Sigmoid colon (tissue), 7 donors: ENCODE measurements around the gene TALDO1. TPM values are rescaled to one million over a fixed set of nuclear protein-coding genes. Genes with fewer than 3 reads are reported as not detected.

Experiments
- DNase-seq: peaks from one replicate; pipeline ENCODE4 v3.0.0-alpha.2; 2019
- H3K27ac ChIP-seq, 4 donors: fragments of 200-600 bp; sonication (generic); one replicate each; pipeline ENCODE4 v1.5.1; 2016 to 2019; ENCODE audit warnings: mild to moderate bottlenecking in 1 of 4
- H3K27me3 ChIP-seq, 3 donors: fragments of 200-600 bp; sonication (generic); one replicate each; pipeline ENCODE4 v1.5.1; 2019; ENCODE audit warnings: mild to moderate bottlenecking in 1 of 3
- H3K36me3 ChIP-seq, 4 donors: fragments of 200-600 bp; sonication (generic); one replicate each; pipeline ENCODE4 v1.5.1; 2016 to 2019
- H3K4me1 ChIP-seq, 4 donors: fragments of 200-600 bp; sonication (generic); one replicate each; pipeline ENCODE4 v1.5.1; 2017 to 2019
- H3K4me3 ChIP-seq, 4 donors: fragments of 200-600 bp; sonication (generic); one replicate each; pipeline ENCODE4 v1.5.1; 2017 to 2019; ENCODE audit warnings: mild to moderate bottlenecking in 2 of 4, moderate library complexity in 1 of 4
- H3K9me3 ChIP-seq, 4 donors: fragments of 200-600 bp in 3 of 4; sonication (generic) in 3 of 4; one replicate each; pipeline versions ENCODE4 v1.5.1 to v1.6.1; 2013 to 2019
- CTCF ChIP-seq, 4 experiments: fragments of 450-650 bp in 3 of 4; fragments of 200-600 bp in 1 of 4; IDR thresholded peaks; one replicate each; pipeline ENCODE4 v1.5.1; 2016 to 2019; ENCODE audit warnings: antibody characterized with exemption in 4 of 4, mild to moderate bottlenecking in 3 of 4, moderate library complexity in 2 of 4
- EP300 ChIP-seq, 4 donors: sonication (generic); formaldehyde crosslinking; IDR thresholded peaks; one replicate each; pipeline ENCODE4 v1.6.1; 2017; ENCODE audit warnings: antibody characterized with exemption in 4 of 4
- POLR2A ChIP-seq, 2 donors: fragments of 450-650 bp; IDR thresholded peaks; one replicate each; pipeline ENCODE4 v1.6.1; 2016; ENCODE audit warnings: antibody characterized with exemption in 2 of 2, mild to moderate bottlenecking in 2 of 2, moderate library complexity in 2 of 2
- POLR2AphosphoS5 ChIP-seq, 4 donors: sonication (generic); formaldehyde crosslinking; IDR thresholded peaks; one replicate each; pipeline ENCODE4 v1.6.1; 2017; ENCODE audit warnings: antibody characterized with exemption in 4 of 4
- WGBS, 2 donors: extraction: QIAGEN DNeasy Blood & Tissue Kit; methylation state at CpG; one replicate each; pipeline ENCODE4 v1.1.7; 2013; 5-methylcytosine and 5-hydroxymethylcytosine counted together
- intact Hi-C: fragments of 100-400 bp; cut with DNase I; formaldehyde crosslinking; loops from one replicate; pipeline ENCODE4 v1.15.1; 2023
- polyA plus RNA-seq, 3 donors: library from polyadenylated mRNA; stranded (reverse); fragments of 200-250 nt; gene quantifications; one replicate each; pipeline ENCODE4 v1.2.3, GENCODE V29; 2013
- total RNA-seq, 4 donors: library from RNA; depleted of rRNA; stranded (reverse); fragments of >200 nt; gene quantifications; one replicate each; pipeline ENCODE4 v1.1.0, GENCODE V29; 2016
- donor health status: healthy with polysubstance abuse.
- donor health status: Bipolar disorder and iron deficiency.
- donor health status: healthy.

Gene TALDO1
- total and polyA plus RNA-seq, 7 donors = 94.6 to 177 (median 133) TPM

GRCh38 chr11:724049-724777 lies 23.1 kb upstream of the TALDO1 start:
- WGBS, 2 donors = 80 to 83% methylated on average over 19 of the region's 19 CpGs

GRCh38 chr11:724778-725386 lies 22.4 kb upstream of the TALDO1 start:
- peaks cover 0 to 51% (median 43%) of the 10 kb centered on the region in 4 donors for H3K4me1 ChIP-seq
- intact Hi-C loops = no loop called here
- no peaks in the 10 kb centered on the region for H3K36me3 ChIP-seq
- no peak overlapping the region for H3K27ac ChIP-seq
- no peak for DNase-seq
- H3K9me3 ChIP-seq = no peaks in the 10 kb centered on the region
- no peak for TF ChIP-seq POLR2AphosphoS5 (IDR thresholded peaks at IDR 0.05)
- TF ChIP-seq EP300 (IDR thresholded peaks at IDR 0.05) = no peak
- TF ChIP-seq POLR2A (IDR thresholded peaks at IDR 0.05) = no peak
- TF ChIP-seq CTCF (IDR thresholded peaks at IDR 0.05) = no peak
- peaks cover 43 to 94% (median 81%) of the 10 kb centered on the region in 3 donors for H3K27me3 ChIP-seq
- H3K4me3 ChIP-seq = no peak overlapping the region
- 79 to 82% methylated on average over 18 of the region's 18 CpGs for WGBS, 2 donors

More at GRCh38 chr11:724049-724777, 23.1 kb upstream of the TALDO1 start:
- Histone ChIP-seq H3K9me3 (no peaks in the 10 kb centered on the region), H3K27ac (no peak overlapping the region), H3K36me3 (no peaks in the 10 kb centered on the region), H3K4me3 (no peak overlapping the region), H3K4me1 (peaks cover 0 to 51% (median 43%) of the 10 kb centered on the region in 4 donors), H3K27me3 (peaks cover 43 to 97% (median 83%) of the 10 kb centered on the region in 3 donors)
- no peak for DNase-seq
- TF ChIP-seq CTCF (IDR thresholded peaks at IDR 0.05) (no peak), POLR2A (IDR thresholded peaks at IDR 0.05) (no peak), POLR2AphosphoS5 (IDR thresholded peaks at IDR 0.05) (no peak), EP300 (IDR thresholded peaks at IDR 0.05) (no peak)
- intact Hi-C loops = no loop called here

GRCh38 chr11:725624-726202 lies 21.6 kb upstream of the TALDO1 start:
- no peaks in the 10 kb centered on the region for H3K36me3 ChIP-seq
- DNase-seq = no peak
- peaks cover 37 to 86% (median 73%) of the 10 kb centered on the region in 3 donors for H3K27me3 ChIP-seq
- intact Hi-C loops = no loop called here
- no peaks in the 10 kb centered on the region for H3K9me3 ChIP-seq
- peaks cover 0 to 47% (median 40%) of the 10 kb centered on the region in 4 donors for H3K4me1 ChIP-seq
- H3K27ac ChIP-seq = peak overlapping the region in 1 of 4 donors; percentile 32
- H3K4me3 ChIP-seq = peak overlapping the region in 3 of 4 donors; percentile 18 to 27 (median 24)
- WGBS, 2 donors = 4 to 6% methylated on average over 53 of the region's 53 CpGs
- TF ChIP-seq POLR2AphosphoS5 (IDR thresholded peaks at IDR 0.05) (no peak), POLR2A (IDR thresholded peaks at IDR 0.05) (no peak), CTCF (IDR thresholded peaks at IDR 0.05) (no peak)

GRCh38 chr11:726278-727220 lies 20.7 kb upstream of the TALDO1 start:
- peak overlapping the region in 2 of 4 donors; percentile 32 to 43 for H3K27ac ChIP-seq
- intact Hi-C loops = no loop called here

More at GRCh38 chr11:726278-727220, 20.7 kb upstream of the TALDO1 start:
- Histone ChIP-seq H3K4me3 (peak overlapping the region in 3 of 4 donors; percentile 18 to 27 (median 24)), H3K9me3 (no peaks in the 10 kb centered on the region), H3K4me1 (peaks cover 0 to 39% (median 31%) of the 10 kb centered on the region in 4 donors), H3K36me3 (no peaks in the 10 kb centered on the region), H3K27me3 (peaks cover 28 to 77% (median 64%) of the 10 kb centered on the region in 3 donors)
- 8 to 14% methylated on average over 61 of the region's 61 CpGs for WGBS, 2 donors
- peak; percentile 80 for DNase-seq
- TF ChIP-seq POLR2AphosphoS5 (IDR thresholded peaks at IDR 0.05) (no peak), POLR2A (IDR thresholded peaks at IDR 0.05) (no peak), CTCF (IDR thresholded peaks at IDR 0.05) (no peak), EP300 (IDR thresholded peaks at IDR 0.05) (no peak)
